ENCODE results near the gene DEFB123.

The DEFB123 gene

DNA sequence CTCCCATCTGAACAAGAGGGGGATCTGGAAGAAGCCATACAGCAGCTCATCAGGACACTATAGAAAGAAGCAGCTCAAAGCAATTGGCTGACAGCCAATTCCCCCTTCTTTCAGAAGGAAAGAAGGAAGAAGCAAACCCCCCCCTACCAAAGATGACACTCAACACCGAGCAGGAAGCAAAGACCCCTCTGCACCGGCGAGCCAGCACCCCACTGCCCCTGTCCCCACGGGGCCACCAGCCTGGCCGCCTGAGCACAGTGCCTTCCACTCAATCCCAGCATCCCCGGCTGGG is 35.8 kb downstream of the DEFB123 start:
- TF ChIP-seq, protein P1, sequence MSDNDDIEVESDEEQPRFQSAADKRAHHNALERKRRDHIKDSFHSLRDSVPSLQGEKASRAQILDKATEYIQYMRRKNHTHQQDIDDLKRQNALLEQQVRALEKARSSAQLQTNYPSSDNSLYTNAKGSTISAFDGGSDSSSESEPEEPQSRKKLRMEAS (IDR thresholded peaks at IDR 0.05; ENCODE audit: low read depth, low read length) = no peak
- TF ChIP-seq MYC (IDR thresholded peaks at IDR 0.05; ENCODE audit: low read depth, low read length) (no peak), POLR2A (IDR thresholded peaks at IDR 0.05; ENCODE audit: extremely low read depth, insufficient read length) (no peak)
- TF ChIP-seq, protein P2, sequence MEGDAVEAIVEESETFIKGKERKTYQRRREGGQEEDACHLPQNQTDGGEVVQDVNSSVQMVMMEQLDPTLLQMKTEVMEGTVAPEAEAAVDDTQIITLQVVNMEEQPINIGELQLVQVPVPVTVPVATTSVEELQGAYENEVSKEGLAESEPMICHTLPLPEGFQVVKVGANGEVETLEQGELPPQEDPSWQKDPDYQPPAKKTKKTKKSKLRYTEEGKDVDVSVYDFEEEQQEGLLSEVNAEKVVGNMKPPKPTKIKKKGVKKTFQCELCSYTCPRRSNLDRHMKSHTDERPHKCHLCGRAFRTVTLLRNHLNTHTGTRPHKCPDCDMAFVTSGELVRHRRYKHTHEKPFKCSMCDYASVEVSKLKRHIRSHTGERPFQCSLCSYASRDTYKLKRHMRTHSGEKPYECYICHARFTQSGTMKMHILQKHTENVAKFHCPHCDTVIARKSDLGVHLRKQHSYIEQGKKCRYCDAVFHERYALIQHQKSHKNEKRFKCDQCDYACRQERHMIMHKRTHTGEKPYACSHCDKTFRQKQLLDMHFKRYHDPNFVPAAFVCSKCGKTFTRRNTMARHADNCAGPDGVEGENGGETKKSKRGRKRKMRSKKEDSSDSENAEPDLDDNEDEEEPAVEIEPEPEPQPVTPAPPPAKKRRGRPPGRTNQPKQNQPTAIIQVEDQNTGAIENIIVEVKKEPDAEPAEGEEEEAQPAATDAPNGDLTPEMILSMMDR (IDR thresholded peaks at IDR 0.05; ENCODE audit: low read depth, low read length) = no peak
- no peak overlapping the region for H3K4me3 ChIP-seq (ENCODE audit: low read depth, low read length)

DNA sequence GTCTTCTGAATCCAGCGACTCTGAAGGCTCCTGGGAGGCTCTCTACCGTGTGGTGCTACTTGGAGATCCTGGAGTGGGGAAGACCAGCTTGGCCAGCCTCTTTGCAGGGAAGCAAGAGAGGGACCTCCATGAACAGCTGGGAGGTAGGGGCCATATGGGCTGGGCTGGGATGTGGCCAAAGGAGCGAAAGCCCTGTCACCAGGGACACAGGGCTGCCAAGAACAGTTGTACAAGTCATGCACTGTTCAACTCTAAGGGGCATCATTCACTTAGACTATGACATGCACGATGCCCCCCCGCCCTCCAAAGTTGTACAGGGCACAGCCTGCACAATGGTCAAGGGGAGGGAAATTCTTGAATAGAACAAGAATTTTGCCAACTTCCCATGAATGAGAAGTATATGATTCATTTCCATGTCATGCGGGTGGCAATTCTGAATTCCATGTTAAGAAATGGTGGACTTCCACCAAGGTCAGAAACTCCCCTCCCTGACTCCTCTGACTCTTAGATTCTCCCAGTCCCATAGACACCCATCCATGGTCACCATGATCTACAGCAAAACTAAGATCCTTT is 36.3 kb downstream of the DEFB123 start:
- H3K4me3 ChIP-seq (ENCODE audit: low read depth, low read length) = no peak overlapping the region
- TF ChIP-seq, protein P2 (IDR thresholded peaks at IDR 0.05; ENCODE audit: low read depth, low read length) = no peak
- no peak for TF ChIP-seq POLR2A (IDR thresholded peaks at IDR 0.05; ENCODE audit: extremely low read depth, insufficient read length)
- DNase-seq (ENCODE audit: low read depth) = no peak

More for the DNA sequence above, 35.8 kb downstream of the DEFB123 start:
- no peak for DNase-seq (ENCODE audit: low read depth)

DNA sequence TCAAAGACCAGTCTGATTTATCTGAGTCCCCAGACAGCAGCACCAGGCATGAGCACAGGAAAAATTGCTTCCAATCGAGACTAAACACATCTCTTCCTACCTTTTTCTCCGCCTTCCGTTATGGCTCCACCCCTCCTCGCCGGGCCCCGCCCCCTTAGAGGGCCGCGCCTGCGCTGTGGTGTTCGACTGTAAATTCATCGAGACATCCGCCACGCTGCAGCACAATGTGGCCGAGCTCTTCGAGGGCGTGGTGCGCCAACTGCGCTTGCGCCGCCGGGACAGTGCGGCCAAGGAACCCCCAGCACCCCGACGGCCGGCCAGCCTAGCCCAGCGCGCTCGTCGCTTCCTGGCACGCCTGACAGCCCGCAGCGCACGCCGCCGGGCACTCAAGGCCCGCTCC is 43.6 kb downstream of the DEFB123 start:
- TF ChIP-seq POLR2A (IDR thresholded peaks at IDR 0.05; ENCODE audit: extremely low read depth, insufficient read length) = no peak
- TF ChIP-seq, protein P2 (IDR thresholded peaks at IDR 0.05; ENCODE audit: low read depth, low read length) = no peak
- TF ChIP-seq, protein P1 (IDR thresholded peaks at IDR 0.05; ENCODE audit: low read depth, low read length) = no peak
- TF ChIP-seq MYC (IDR thresholded peaks at IDR 0.05; ENCODE audit: low read depth, low read length) = no peak
- DNase-seq (ENCODE audit: low read depth) = no peak
- no peak overlapping the region for H3K4me3 ChIP-seq (ENCODE audit: low read depth, low read length)

DNA sequence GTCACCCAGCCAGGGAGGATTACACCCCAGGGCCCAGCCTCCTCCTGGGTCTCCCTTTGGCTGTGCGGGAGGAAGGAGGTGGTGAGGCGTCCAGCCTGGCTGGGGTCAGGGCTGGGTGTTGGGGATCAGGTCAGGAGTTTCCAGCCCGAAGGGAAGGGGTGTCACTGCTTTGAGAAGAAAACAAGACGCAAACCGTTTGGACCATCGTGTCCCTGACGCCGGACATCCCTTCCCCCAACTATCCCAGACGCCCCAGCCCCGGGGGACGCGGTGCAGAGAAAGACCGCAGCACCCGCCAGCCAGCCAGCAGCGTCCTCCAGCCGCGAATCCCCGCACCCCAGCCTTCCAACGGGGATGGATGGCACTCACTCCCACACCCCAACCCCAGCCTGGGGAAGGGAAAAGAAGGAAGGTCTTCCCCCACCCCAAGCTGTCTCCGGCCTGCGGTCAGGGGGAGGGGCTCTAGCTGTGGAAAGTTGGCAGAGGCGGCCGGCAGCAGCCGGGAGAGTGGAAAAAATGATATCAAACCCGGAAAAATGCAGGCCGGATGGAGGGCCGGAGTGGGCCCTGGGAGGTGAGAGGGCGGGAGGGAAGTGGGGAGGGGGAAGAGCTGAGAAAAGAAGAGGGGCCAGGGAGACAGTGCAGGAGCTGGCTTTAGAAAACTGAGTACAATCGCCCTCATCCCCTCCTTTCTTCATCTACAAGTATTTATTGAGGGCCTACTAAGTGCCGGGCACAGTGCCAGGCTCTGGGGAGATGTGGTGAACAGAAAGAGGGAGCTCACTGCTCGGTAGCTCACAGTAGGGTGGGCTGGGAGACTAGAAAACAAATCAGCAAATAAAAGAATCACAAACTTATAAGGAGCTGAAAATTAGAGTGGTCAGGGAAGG is 45.3 kb downstream of the DEFB123 start:
- DNase-seq (ENCODE audit: low read depth) = peak; percentile 39
- H3K4me3 ChIP-seq (ENCODE audit: low read depth, low read length) = no peak overlapping the region
- TF ChIP-seq, protein P1 (IDR thresholded peaks at IDR 0.05; ENCODE audit: low read depth, low read length) = no peak
- TF ChIP-seq MYC (IDR thresholded peaks at IDR 0.05; ENCODE audit: low read depth, low read length) (no peak), POLR2A (IDR thresholded peaks at IDR 0.05; ENCODE audit: extremely low read depth, insufficient read length) (no peak)
- TF ChIP-seq, protein P2 (IDR thresholded peaks at IDR 0.05; ENCODE audit: low read depth, low read length) = no peak

DNA sequence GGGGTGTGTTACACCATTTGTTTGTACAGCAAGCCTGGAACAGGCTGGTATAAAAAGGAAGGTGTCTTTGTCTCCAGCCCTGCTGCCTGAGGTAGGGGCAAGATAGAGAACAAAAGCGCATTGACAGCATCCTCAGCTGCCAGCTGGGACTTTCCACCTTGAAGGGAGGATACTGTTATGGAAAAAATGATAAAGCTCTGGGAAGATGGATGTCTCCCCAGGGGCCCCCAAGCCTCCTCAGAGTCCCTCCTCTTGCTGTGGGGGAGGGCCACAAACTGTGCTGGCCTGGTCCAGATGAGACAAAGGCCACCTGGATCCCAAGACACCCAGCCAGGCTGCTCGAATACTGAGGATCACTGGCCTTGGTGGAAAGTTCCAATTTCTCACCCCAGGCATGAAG is 47.7 kb downstream of the DEFB123 start:
- no peak overlapping the region for H3K4me3 ChIP-seq (ENCODE audit: low read depth, low read length)
- TF ChIP-seq, protein P2 (IDR thresholded peaks at IDR 0.05; ENCODE audit: low read depth, low read length) = no peak
- TF ChIP-seq POLR2A (IDR thresholded peaks at IDR 0.05; ENCODE audit: extremely low read depth, insufficient read length) (no peak), MYC (IDR thresholded peaks at IDR 0.05; ENCODE audit: low read depth, low read length) (no peak)
- TF ChIP-seq, protein P1 (IDR thresholded peaks at IDR 0.05; ENCODE audit: low read depth, low read length) = no peak
- DNase-seq (ENCODE audit: low read depth) = no peak

Measured in NB4 (cell line).